Loucy (cell line): ENCODE results near the gene ARHGAP26.

Experiments
- EZH2phosphoT487 ChIP-seq: fragments of 200-600 bp; IDR thresholded peaks from 2 replicates; pipeline ENCODE4 v1.6.1; 2018; ENCODE audit warnings: antibody characterized with exemption, mild to moderate bottlenecking, moderate library complexity, borderline replicate concordance
- TF ChIP-seq, protein P1 (sequence below): fragments of 200-600 bp; sonication (generic); conservative IDR thresholded peaks from 2 replicates; pipeline ENCODE4 v1.5.1; 2014; ENCODE audit warnings: mild to moderate bottlenecking, antibody characterized with exemption, low read length

- TF ChIP-seq EZH2phosphoT487, result no peak
- TF ChIP-seq, protein P1, sequence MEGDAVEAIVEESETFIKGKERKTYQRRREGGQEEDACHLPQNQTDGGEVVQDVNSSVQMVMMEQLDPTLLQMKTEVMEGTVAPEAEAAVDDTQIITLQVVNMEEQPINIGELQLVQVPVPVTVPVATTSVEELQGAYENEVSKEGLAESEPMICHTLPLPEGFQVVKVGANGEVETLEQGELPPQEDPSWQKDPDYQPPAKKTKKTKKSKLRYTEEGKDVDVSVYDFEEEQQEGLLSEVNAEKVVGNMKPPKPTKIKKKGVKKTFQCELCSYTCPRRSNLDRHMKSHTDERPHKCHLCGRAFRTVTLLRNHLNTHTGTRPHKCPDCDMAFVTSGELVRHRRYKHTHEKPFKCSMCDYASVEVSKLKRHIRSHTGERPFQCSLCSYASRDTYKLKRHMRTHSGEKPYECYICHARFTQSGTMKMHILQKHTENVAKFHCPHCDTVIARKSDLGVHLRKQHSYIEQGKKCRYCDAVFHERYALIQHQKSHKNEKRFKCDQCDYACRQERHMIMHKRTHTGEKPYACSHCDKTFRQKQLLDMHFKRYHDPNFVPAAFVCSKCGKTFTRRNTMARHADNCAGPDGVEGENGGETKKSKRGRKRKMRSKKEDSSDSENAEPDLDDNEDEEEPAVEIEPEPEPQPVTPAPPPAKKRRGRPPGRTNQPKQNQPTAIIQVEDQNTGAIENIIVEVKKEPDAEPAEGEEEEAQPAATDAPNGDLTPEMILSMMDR, result no peak
Observed at GRCh38 chr5:143199843-143200242, 429.7 kb downstream of the ARHGAP26 start.
